OCI-LY1 (cell line): ENCODE results near the gene KRT84.

Experiments used
- H2AFZ ChIP-seq: fragments of 200-600 bp; sonication (generic), shearing (Covaris generic); 2 replicates; pipeline ENCODE4 v1.6.0; 2014; ENCODE audit warnings: antibody characterized with exemption, mild to moderate bottlenecking, low read length
- H3F3A ChIP-seq: fragments of 200-600 bp; sonication (generic), shearing (Covaris generic); 2 replicates; pipeline ENCODE4 v1.6.0; 2014; ENCODE audit warnings: mild to moderate bottlenecking, antibody characterized with exemption, low read length, moderate library complexity; ENCODE audit not compliant: insufficient read depth
- H3K27ac ChIP-seq: fragments of 200-600 bp; sonication (generic); 2 replicates; pipeline ENCODE4 v1.5.1; 2014; ENCODE audit warnings: low read length, mixed run types, mild to moderate bottlenecking, low read depth; ENCODE audit not compliant: poor library complexity, severe bottlenecking
- H3K27me3 ChIP-seq: fragments of 200-600 bp; sonication (generic); 2 replicates; pipeline ENCODE4 v1.6.0; 2014; ENCODE audit warnings: antibody characterized with exemption, mild to moderate bottlenecking, low read length, moderate library complexity; ENCODE audit not compliant: insufficient read depth
- H3K36me3 ChIP-seq: fragments of 200-600 bp; sonication (generic); 2 replicates; pipeline ENCODE4 v1.6.1; 2014; ENCODE audit warnings: mild to moderate bottlenecking, antibody characterized with exemption, low read length, moderate library complexity, mixed read lengths; ENCODE audit not compliant: insufficient read depth
- H3K4me1 ChIP-seq: fragments of 200-600 bp; sonication (generic); 2 replicates; pipeline ENCODE4 v1.5.1; 2014; ENCODE audit warnings: mild to moderate bottlenecking, low read length, moderate library complexity; ENCODE audit not compliant: insufficient read depth, severe bottlenecking
- H3K4me2 ChIP-seq: fragments of 200-600 bp; sonication (generic), shearing (Covaris generic); 2 replicates; pipeline ENCODE4 v1.6.1; 2014; ENCODE audit warnings: low read length
- H3K4me3 ChIP-seq: fragments of 200-600 bp; sonication (generic); 2 replicates; pipeline ENCODE4 v1.5.1; 2014; ENCODE audit warnings: low read length, low read depth, mild to moderate bottlenecking, mixed read lengths; ENCODE audit not compliant: poor library complexity, severe bottlenecking
- H3K79me2 ChIP-seq: fragments of 200-600 bp; shearing (Covaris generic); 2 replicates; pipeline ENCODE4 v1.6.1; 2016; ENCODE audit warnings: mixed run types, low read length, mixed read lengths; ENCODE audit not compliant: insufficient read depth
- H3K9ac ChIP-seq: fragments of 200-600 bp; sonication (generic), shearing (Covaris generic); 2 replicates; pipeline ENCODE4 v1.6.1; 2014; ENCODE audit warnings: mild to moderate bottlenecking, low read length, mixed read lengths
- H3K9me2 ChIP-seq: fragments of 200-600 bp; sonication (generic), shearing (Covaris generic); 2 replicates; pipeline ENCODE4 v1.6.1; 2014; ENCODE audit warnings: low read depth, mild to moderate bottlenecking, low read length, mixed read lengths
- H3K9me3 ChIP-seq: fragments of 200-600 bp; shearing (Covaris generic); 2 replicates; pipeline ENCODE4 v1.6.1; 2014; ENCODE audit warnings: low read length, mixed read lengths
- H4K20me1 ChIP-seq: fragments of 200-600 bp; sonication (generic), shearing (Covaris generic); 2 replicates; pipeline ENCODE4 v1.6.0; 2016; ENCODE audit warnings: mild to moderate bottlenecking, low read length; ENCODE audit not compliant: insufficient read depth
- CTCF ChIP-seq: fragments of 200-600 bp; sonication (generic), shearing (Covaris generic); IDR thresholded peaks from 2 replicates; pipeline ENCODE4 v1.5.1; 2017; ENCODE audit warnings: mild to moderate bottlenecking, antibody characterized with exemption, low read length, moderate library complexity, mixed read lengths
- EZH2 ChIP-seq: fragments of 200-600 bp; sonication (generic), shearing (Covaris generic); IDR thresholded peaks from 2 replicates; pipeline ENCODE4 v1.8.0; 2017; ENCODE audit warnings: borderline replicate concordance, mixed run types, mild to moderate bottlenecking, antibody characterized with exemption, low read length, moderate library complexity, mixed read lengths

Gene KRT84

GRCh38 chr12:52398176-52398575, 12.7 kb upstream of the KRT84 start:
- no peaks in the 10 kb centered on the region for H3K4me1 ChIP-seq
- no peak overlapping the region for H3K4me3 ChIP-seq
- no peaks in the 10 kb centered on the region for H3K36me3 ChIP-seq
- no peak overlapping the region for H3K4me2 ChIP-seq
- no peaks in the 10 kb centered on the region for H3F3A ChIP-seq
- no peak overlapping the region for H3K27ac ChIP-seq
- H3K27me3 ChIP-seq: no peaks in the 10 kb centered on the region
- no peaks in the 10 kb centered on the region for H3K9me2 ChIP-seq
- H2AFZ ChIP-seq: no peak overlapping the region
- no peaks in the 10 kb centered on the region for H3K79me2 ChIP-seq
- H3K9ac ChIP-seq: no peak overlapping the region
- TF ChIP-seq CTCF (no peak), EZH2 (no peak)
- H3K9me3 ChIP-seq: no peaks in the 10 kb centered on the region
- H4K20me1 ChIP-seq: no peaks in the 10 kb centered on the region

- no peaks in the 10 kb centered on the region for H4K20me1 ChIP-seq
- no peaks in the 10 kb centered on the region for H3K36me3 ChIP-seq
- H3K79me2 ChIP-seq: no peaks in the 10 kb centered on the region
- H3K4me2 ChIP-seq: no peak overlapping the region
- TF ChIP-seq CTCF (no peak), EZH2 (no peak)
- H2AFZ ChIP-seq: no peak overlapping the region
- H3K27ac ChIP-seq: no peak overlapping the region
- no peaks in the 10 kb centered on the region for H3F3A ChIP-seq
- no peaks in the 10 kb centered on the region for H3K4me1 ChIP-seq
- H3K4me3 ChIP-seq: no peak overlapping the region
- no peaks in the 10 kb centered on the region for H3K9me3 ChIP-seq
- H3K27me3 ChIP-seq: no peaks in the 10 kb centered on the region
- H3K9me2 ChIP-seq: no peaks in the 10 kb centered on the region
- H3K9ac ChIP-seq: no peak overlapping the region
Measured at GRCh38 chr12:52396656-52397055, 11.2 kb upstream of the KRT84 start.

GRCh38 chr12:52395761-52396434, 10.4 kb upstream of the KRT84 start:
- no peaks in the 10 kb centered on the region for H3K27me3 ChIP-seq

More at GRCh38 chr12:52395761-52396434, 10.4 kb upstream of the KRT84 start:
- Histone ChIP-seq H4K20me1 (no peaks in the 10 kb centered on the region), H3K4me2 (no peak overlapping the region), H3K79me2 (no peaks in the 10 kb centered on the region), H3K9me3 (no peaks in the 10 kb centered on the region), H3K9me2 (no peaks in the 10 kb centered on the region), H3K9ac (no peak overlapping the region), H2AFZ (no peak overlapping the region), H3K36me3 (no peaks in the 10 kb centered on the region), H3K4me1 (no peaks in the 10 kb centered on the region), H3K4me3 (no peak overlapping the region), H3F3A (no peaks in the 10 kb centered on the region), H3K27ac (no peak overlapping the region)
- TF ChIP-seq CTCF: peak; percentile 70
- no peak for TF ChIP-seq EZH2
